B cell (primary cell): ENCODE data around the gene DLK1.

Source experiments
- CTCF ChIP-seq: fragments of 200-600 bp; IDR thresholded peaks from one replicate; pipeline ENCODE4 v1.8.0; 2022; ENCODE audit warnings: antibody characterized with exemption, mild to moderate bottlenecking
- EZH2 ChIP-seq: IDR thresholded peaks from 2 replicates; pipeline ENCODE4 v1.6.1; 2012; ENCODE audit warnings: borderline replicate concordance, low read depth, mild to moderate bottlenecking, moderate library complexity, low read length; ENCODE audit not compliant: insufficient read depth, poor library complexity, severe bottlenecking

DNA sequence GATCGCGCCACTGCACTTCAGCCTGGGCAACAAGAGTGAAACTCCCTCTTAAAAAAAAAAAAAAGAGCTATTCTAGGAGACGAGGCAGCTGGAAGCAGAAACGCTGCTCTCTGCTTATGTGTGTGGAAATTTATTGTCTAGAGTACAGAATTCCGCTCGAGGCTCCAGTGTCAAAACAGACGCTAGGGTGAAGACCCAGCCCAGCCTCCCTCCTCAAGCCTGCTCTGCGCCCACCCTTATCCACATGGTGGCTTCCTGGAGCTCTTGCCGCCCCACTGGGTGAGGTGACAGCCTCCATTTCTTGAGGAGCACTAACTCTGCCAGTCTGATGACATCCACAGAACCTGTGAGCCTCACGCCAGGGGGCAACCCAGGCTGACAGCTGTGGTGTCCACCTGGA lies 49.5 kb upstream of the DLK1 start:
- no peak for TF ChIP-seq CTCF
- TF ChIP-seq EZH2 = no peak
